LNCaP clone FGC (cell line): Measurements from ENCODE around the gene CCER1.

Experiments
- DNase-seq: peaks from one replicate; pipeline ENCODE4 v3.0.0-alpha.2; 2011; ENCODE audit warnings: low read depth
- H3K4me3 ChIP-seq: 2 replicates; pipeline ENCODE4 v1.5.1; 2011; ENCODE audit warnings: mild to moderate bottlenecking, low read depth, low read length, control low read depth
- CTCF ChIP-seq: IDR thresholded peaks from 2 replicates; pipeline ENCODE4 v1.5.1; 2012; ENCODE audit warnings: mild to moderate bottlenecking; ENCODE audit not compliant: control insufficient read depth, insufficient read depth; ENCODE audit errors: extremely low read depth

Gene CCER1

GRCh38 chr12:90936230-90937005, 18.6 kb downstream of the CCER1 start:
- no peak overlapping the region for H3K4me3 ChIP-seq
- no peak for DNase-seq
- TF ChIP-seq CTCF: no peak

GRCh38 chr12:90925562-90925961, 29.4 kb downstream of the CCER1 start:
- no peak overlapping the region for H3K4me3 ChIP-seq
- TF ChIP-seq CTCF: no peak
- no peak for DNase-seq

- no peak for TF ChIP-seq CTCF
- no peak for DNase-seq
Measured at GRCh38 chr12:90924406-90924805, 30.6 kb downstream of the CCER1 start.

GRCh38 chr12:90922145-90922627, 32.8 kb downstream of the CCER1 start:
- DNase-seq: no peak
- no peak overlapping the region for H3K4me3 ChIP-seq
- no peak for TF ChIP-seq CTCF

More at GRCh38 chr12:90924406-90924805, 30.6 kb downstream of the CCER1 start:
- no peak overlapping the region for H3K4me3 ChIP-seq

GRCh38 chr12:90921536-90921935, 33.4 kb downstream of the CCER1 start:
- no peak overlapping the region for H3K4me3 ChIP-seq
- 0 out of 2 replicates have a peak, but pooled peaks have one; percentile 6 for TF ChIP-seq CTCF
- no peak for DNase-seq

- no peak for TF ChIP-seq CTCF
- no peak overlapping the region for H3K4me3 ChIP-seq
- no peak for DNase-seq
Measured at GRCh38 chr12:90920222-90920621, 34.8 kb downstream of the CCER1 start.

- no peak overlapping the region for H3K4me3 ChIP-seq
- no peak for DNase-seq
- TF ChIP-seq CTCF: no peak
Measured at GRCh38 chr12:90917431-90917830, 37.5 kb downstream of the CCER1 start.
